WI38 (cell line): ENCODE results near the gene CCT6A.
"Not testable (repeated sequence)": the region's sequence is repeated elsewhere in the genome, so short reads cannot be mapped to it uniquely, and the experiment has no call there.

Experiments
- H3K4me3 ChIP-seq: 2 replicates; pipeline ENCODE4 v1.5.1; 2011; ENCODE audit warnings: low read depth, mild to moderate bottlenecking, control low read depth, low read length
- TF ChIP-seq, protein P1 (sequence below): IDR thresholded peaks from 2 replicates; pipeline ENCODE4 v1.5.1; 2012; ENCODE audit warnings: low read depth, mild to moderate bottlenecking, control low read depth, low read length

Gene CCT6A

DNA sequence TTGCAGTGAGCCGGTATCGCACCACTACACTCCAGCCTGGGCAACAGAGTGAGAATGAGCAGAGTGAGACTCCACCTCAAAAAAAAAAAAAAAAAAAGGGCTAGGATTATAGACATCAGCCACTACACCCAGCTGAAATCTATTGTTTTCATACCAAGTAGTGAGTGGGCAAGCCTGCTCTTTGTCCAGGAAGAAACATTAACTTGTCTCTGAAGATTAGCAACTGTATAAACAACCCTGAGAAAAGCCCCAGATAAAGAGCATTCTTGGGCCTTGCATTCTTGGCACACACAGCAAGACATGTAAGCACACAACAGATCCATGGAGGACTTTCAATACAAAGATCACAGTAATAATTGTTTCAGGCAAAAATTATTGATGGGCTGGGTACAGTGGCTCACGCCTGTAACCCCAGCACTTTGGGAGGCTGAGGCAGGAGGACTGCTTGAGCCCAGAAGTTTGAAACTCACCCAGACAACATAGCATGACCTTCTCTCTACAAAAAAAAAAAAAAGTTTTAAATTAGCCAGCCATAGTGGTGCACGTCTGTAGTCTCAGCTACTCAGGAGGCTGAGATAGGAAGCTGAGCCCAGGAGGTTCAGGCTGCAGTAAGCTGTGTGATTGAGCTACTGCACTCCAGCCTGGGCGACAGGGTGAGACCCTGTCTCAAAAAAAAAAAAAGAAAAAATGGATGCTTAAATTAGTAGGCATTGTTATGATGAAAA lies 4.7 kb upstream of the CCT6A start:
- TF ChIP-seq, protein P1, sequence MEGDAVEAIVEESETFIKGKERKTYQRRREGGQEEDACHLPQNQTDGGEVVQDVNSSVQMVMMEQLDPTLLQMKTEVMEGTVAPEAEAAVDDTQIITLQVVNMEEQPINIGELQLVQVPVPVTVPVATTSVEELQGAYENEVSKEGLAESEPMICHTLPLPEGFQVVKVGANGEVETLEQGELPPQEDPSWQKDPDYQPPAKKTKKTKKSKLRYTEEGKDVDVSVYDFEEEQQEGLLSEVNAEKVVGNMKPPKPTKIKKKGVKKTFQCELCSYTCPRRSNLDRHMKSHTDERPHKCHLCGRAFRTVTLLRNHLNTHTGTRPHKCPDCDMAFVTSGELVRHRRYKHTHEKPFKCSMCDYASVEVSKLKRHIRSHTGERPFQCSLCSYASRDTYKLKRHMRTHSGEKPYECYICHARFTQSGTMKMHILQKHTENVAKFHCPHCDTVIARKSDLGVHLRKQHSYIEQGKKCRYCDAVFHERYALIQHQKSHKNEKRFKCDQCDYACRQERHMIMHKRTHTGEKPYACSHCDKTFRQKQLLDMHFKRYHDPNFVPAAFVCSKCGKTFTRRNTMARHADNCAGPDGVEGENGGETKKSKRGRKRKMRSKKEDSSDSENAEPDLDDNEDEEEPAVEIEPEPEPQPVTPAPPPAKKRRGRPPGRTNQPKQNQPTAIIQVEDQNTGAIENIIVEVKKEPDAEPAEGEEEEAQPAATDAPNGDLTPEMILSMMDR = no peak
- no peak overlapping the region for H3K4me3 ChIP-seq

DNA sequence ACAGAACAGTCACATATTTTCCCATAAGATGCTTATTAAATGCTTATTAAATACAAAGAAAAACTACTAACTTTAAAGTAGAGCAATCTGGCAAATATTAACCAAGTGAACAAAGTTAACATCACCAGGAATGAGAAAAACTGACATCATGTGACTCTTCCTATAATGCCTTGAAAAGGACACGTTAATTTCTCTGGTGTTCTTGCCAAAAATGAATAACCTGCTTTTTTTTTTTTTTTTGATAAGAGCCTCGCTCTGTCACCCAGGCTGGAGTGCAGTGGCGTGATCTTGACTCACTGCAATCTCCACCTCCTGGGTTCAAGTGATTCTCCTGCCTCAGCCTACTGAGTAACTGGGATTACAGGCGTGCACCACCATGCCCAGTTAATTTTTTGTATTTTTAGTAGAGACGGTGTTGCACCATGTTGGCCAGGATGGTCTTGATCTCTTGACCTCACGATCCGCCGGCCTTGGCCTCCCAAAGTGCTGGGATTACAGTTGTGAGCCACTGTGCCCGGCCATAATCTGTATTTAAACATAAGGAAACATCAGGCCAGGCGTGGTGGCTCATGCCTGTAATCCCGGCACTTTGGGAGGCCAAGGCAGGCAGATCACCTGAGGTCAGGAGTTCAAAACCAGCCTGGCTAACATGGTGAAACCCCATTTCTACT lies 4.0 kb upstream of the CCT6A start:
- H3K4me3 ChIP-seq = not testable (repeated sequence)

DNA sequence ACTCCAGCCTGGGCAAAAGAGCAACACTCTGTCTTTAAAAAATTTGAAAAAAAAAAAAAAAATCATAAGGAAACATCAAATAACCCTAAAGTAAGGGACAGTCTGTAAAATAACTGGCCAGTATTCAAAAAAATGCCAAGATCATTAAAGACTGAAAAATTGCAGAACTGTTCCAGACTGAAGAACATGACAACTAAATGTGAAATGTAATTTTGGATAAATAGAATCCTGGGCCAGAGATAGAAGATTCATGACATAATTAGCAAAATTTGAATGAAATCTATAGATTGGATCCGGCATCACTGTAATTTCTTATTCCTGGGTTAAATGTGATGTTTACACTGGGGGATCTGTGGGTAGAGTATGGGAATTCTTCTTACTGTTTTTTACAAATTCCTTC lies 3.3 kb upstream of the CCT6A start:
- TF ChIP-seq, protein P1 = no peak

DNA sequence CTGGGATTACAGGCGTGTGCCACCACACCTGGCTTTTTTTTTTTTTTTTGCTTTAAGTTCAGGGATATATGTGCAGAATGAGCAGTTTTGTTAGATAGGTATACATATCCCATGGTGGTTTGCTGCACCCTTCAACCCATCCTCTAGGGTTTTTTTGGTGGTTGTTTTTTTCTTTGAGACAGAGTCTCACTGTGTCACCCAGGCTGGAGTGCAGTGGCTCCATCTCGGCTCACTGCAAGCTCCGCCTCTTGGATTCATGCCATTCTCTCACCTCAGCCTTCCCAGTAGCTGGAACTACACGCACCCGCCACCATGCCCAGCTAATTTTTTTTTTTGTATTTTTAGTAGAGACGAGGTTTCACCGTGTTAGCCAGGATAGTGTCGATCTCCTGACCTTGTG lies 2.8 kb upstream of the CCT6A start:
- not testable (repeated sequence) for H3K4me3 ChIP-seq

More for the DNA sequence above, 3.3 kb upstream of the CCT6A start:
- no peak overlapping the region for H3K4me3 ChIP-seq

DNA sequence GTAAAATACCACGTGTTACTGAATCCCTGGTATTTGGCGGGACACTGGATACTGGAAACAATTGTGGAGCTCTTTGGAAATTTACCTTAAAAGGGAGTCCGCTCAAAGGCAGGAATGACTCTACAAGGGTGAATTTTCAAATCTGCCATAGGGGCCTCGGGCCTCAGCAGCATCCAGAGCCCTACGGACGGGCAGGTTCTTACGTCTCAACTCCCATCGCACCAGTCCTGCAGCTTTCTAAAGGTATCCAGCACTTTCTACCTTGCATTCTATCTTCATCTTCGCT lies 569 bp upstream of the CCT6A start:
- H3K4me3 ChIP-seq = peak overlapping the region; percentile 93
- TF ChIP-seq, protein P1 = no peak

DNA sequence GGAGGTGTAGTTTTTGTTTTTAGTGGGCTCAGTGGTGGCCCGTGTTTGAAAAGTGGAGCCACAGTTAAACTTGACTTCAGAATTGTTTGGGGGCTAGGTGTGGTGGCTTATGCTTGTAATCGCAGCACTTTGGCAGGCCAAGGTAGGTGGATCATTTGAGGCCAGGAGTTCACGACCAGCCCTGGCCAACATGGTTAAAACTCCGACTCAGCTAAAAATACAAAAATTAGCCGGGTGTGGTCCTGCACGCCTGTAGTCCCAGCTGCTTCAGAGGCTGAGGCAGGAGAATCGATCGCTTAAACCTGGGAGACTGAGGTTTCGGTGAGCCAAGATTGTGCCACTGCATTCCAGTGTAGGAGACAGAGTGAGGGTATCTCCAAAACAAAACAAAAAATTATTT lies 1.8 kb downstream of the CCT6A start:
- TF ChIP-seq, protein P1 = no peak
- H3K4me3 ChIP-seq = no peak overlapping the region

DNA sequence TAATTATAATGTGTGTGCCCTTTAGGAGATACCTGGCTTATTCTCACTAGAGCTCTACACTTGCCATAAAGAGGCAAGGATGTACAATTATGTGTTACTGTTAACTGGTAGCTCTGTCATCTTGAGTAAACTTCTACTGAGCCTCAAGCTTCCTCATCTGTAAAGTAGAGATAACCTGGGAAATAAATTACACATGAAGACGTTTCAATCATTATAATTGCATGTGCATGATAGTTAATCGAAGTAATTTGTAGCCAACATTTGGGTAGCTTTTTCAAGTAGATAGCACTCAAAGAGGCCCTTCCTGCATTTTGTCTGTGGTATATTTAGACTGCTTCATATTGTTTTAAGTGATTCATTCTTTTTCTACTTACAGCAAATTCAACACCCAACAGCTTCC lies 2.4 kb downstream of the CCT6A start:
- TF ChIP-seq, protein P1 = no peak
- H3K4me3 ChIP-seq = no peak overlapping the region

DNA sequence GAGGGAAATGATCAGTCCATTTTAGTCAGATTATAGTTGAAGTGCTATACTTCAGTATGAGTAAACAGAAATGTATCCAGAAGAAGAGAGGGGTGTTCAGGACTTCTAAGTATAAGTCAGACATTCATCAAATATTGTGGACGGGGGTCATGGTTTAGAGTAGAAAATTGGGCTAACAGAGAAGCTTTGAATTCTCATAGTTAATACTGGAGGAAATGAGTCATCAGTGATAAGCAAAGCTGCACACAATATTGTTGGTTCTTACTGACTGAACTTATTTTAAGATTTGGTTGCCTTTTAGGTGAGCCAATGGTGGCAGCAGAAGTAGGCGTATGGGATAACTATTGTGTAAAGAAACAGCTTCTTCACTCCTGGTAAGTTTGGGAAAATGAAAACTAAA lies 10.8 kb downstream of the CCT6A start:
- TF ChIP-seq, protein P1 = no peak
- H3K4me3 ChIP-seq = no peak overlapping the region
